NCI-H2227 treated with DMSO at 0.1 percent for 48 hours (cell line): ENCODE results near the gene HOXD8.

Source experiments
- DNase-seq: peaks from one replicate; lab custom pipeline; 2025; lab: John Stamatoyannopoulos, UW

HOXD8 gene

GRCh38 chr2:176174382-176174823, 44.9 kb downstream of the HOXD8 start:
- no peak for DNase-seq

GRCh38 chr2:176174824-176175708, 45.6 kb downstream of the HOXD8 start:
- DNase-seq: no peak

- no peak for DNase-seq
Observed at GRCh38 chr2:176175709-176176607, 46.5 kb downstream of the HOXD8 start.

- DNase-seq: no peak
Observed at GRCh38 chr2:176177580-176178037, 48.1 kb downstream of the HOXD8 start.

GRCh38 chr2:176178038-176178756, 48.7 kb downstream of the HOXD8 start:
- DNase-seq: peak; percentile 35

DNA sequence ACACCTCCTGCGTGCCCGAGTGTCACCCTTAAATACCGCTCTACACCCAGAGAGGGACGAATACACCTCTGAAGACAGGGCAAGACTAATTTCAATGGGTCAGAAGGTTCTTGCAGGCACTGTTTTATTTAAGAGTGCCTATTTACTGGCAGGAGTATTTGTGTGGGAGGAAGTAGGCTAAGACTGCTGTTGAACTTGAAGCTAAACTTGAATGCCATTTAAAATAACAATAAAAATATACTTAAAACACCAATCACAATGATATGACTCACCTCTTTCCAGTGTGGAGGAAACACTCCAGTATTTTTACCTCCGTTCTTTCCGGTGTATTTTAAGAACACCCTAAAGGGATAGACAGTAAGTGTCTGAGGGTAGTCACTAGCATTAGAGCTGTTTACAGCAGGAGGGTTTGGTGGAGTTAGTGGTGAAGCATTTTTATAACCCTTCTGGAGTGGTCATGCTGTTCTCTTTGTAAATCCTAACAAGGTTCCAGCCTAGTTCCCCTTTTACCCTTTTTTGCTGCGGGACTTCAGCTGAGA, 49.3 kb downstream of the HOXD8 start:
- DNase-seq: no peak

DNA sequence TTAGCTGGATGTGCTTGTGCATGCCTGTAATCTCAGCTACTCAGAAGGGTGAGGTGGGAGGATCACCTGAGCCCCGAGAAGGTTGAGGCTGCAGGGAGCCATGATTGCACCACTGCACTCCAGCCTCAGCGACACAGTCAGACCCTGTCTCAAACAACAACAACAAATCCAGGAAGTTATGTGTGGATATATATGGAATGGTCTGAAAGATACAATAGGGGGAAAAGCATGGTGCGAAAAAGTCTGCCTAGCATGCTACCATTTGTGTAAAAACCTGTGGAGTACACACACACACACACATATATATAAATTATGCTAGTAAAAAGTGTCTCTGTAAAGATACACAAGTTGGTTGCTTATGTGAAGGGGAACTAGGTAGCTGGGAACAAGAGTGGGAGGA, 52.0 kb downstream of the HOXD8 start:
- no peak for DNase-seq
